Prostate gland (tissue), 2 donors: Measurements from ENCODE around the gene IKBKG.

Experiments used
- CTCF ChIP-seq, 4 experiments: fragments of 200-600 bp in 2 of 4; fragments of 450-650 bp in 2 of 4; sonication (generic) in 2 of 4; IDR thresholded peaks; 1 replicate in 3 of 4; 2 replicates in 1 of 4; pipeline ENCODE4 v1.5.1; 2016 to 2019; ENCODE audit warnings: antibody characterized with exemption in 4 of 4, mild to moderate bottlenecking in 2 of 4, moderate library complexity in 2 of 4
- POLR2A ChIP-seq: fragments of 450-650 bp; IDR thresholded peaks from one replicate; pipeline ENCODE4 v1.6.1; 2016; ENCODE audit warnings: antibody characterized with exemption, mild to moderate bottlenecking
- POLR2AphosphoS5 ChIP-seq: sonication (generic); formaldehyde crosslinking; IDR thresholded peaks from one replicate; pipeline ENCODE4 v1.6.1; 2017; ENCODE audit warnings: antibody characterized with exemption

GRCh38 chrX:154605566-154605965 lies 58.1 kb downstream of the IKBKG start:
- TF ChIP-seq POLR2A: no peak
- TF ChIP-seq CTCF (IDR thresholded peaks at IDR 0.05): no peak
- no peak for TF ChIP-seq POLR2AphosphoS5
